ENCODE data around the gene ANKS3.

DNA sequence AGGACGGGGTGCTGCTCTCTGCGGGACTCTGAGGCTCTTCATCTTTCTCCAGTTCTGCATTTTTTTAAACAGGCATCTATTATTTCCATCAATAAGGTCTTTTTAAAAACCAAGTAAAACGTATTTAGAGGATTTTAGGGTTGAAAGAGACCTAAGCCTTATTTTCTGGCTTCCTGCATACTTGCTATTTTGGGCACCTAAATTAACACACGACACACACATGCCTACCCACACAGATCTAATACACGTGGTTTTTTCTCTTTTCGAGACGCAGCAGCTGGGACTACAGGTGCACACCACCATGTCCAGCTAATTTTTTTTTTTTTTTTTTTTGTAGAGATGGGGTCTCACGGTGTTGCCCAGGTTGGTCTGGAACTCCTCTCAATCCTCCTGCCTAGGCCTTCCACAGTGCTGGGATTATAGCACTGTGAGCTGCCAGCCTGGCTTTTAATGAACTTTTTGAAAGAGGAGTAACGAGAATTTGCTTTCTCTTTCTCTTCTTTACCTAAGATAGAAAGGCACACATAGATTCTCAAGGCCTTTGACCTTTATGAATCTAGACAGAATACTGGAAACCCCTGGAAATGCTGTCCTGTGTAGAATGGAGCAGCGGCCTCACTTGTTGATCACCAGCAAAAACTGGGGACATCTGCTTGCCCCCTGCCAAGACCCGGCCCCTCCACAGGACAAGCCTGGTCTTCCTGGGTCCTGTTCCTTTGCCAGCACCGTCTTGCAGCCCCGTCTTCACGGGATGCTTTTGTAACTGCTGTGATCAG is 14.0 kb upstream of the ANKS3 start:
- TF ChIP-seq, protein P1, sequence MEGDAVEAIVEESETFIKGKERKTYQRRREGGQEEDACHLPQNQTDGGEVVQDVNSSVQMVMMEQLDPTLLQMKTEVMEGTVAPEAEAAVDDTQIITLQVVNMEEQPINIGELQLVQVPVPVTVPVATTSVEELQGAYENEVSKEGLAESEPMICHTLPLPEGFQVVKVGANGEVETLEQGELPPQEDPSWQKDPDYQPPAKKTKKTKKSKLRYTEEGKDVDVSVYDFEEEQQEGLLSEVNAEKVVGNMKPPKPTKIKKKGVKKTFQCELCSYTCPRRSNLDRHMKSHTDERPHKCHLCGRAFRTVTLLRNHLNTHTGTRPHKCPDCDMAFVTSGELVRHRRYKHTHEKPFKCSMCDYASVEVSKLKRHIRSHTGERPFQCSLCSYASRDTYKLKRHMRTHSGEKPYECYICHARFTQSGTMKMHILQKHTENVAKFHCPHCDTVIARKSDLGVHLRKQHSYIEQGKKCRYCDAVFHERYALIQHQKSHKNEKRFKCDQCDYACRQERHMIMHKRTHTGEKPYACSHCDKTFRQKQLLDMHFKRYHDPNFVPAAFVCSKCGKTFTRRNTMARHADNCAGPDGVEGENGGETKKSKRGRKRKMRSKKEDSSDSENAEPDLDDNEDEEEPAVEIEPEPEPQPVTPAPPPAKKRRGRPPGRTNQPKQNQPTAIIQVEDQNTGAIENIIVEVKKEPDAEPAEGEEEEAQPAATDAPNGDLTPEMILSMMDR (conservative IDR thresholded peaks at IDR 0.05 in 1 of 2, IDR thresholded peaks at IDR 0.05 in 1 of 2; ENCODE audit: extremely low read depth in 1 of 2, insufficient read depth in 1 of 2, low read depth in 1 of 2, low read length in 2 of 2), result no peak
- no peak for TF ChIP-seq EZH2 (IDR thresholded peaks at IDR 0.05; ENCODE audit: borderline replicate concordance, low read length)

All from mammary epithelial cell (primary cell).